Ovary (tissue), 9 donors: ENCODE measurements around the gene CCDC71. TPM values are rescaled to one million over a fixed set of nuclear protein-coding genes. Genes with fewer than 3 reads are reported as not detected.

Source experiments
- DNase-seq, 5 donors: peaks; one replicate each; pipeline ENCODE4 v3.0.0-alpha.2; 2019 to 2020
- H3K27ac ChIP-seq, 2 donors: fragments of 200-600 bp; one replicate each; pipeline versions ENCODE4 v1.5.1 to v1.8.0; 2019 to 2022
- H3K27me3 ChIP-seq: fragments of 200-600 bp; one replicate; pipeline ENCODE4 v1.8.0; 2022
- H3K36me3 ChIP-seq: fragments of 200-600 bp; sonication (generic); one replicate; pipeline ENCODE4 v1.5.1; 2019
- H3K4me1 ChIP-seq: one replicate; pipeline ENCODE4 v1.8.1; 2013; ENCODE audit warnings: mild to moderate bottlenecking, moderate library complexity; ENCODE audit not compliant: insufficient read depth
- H3K4me3 ChIP-seq: fragments of 200-600 bp; sonication (generic); one replicate; pipeline ENCODE4 v1.5.1; 2017
- H3K9me3 ChIP-seq, 2 donors: fragments of 200-600 bp in 1 of 2; sonication (generic) in 1 of 2; one replicate each; pipeline versions ENCODE4 v1.5.1 to v1.8.1; 2013 to 2019; ENCODE audit warnings: mild to moderate bottlenecking in 1 of 2, moderate library complexity in 1 of 2
- EP300 ChIP-seq: sonication (generic); formaldehyde crosslinking; IDR thresholded peaks from one replicate; pipeline ENCODE4 v1.6.1; 2017; ENCODE audit warnings: antibody characterized with exemption
- POLR2A ChIP-seq: fragments of 450-650 bp; IDR thresholded peaks from one replicate; pipeline ENCODE4 v1.6.1; 2017; ENCODE audit warnings: antibody characterized with exemption, mild to moderate bottlenecking, moderate library complexity
- WGBS, 3 donors: extraction: QIAGEN DNeasy Blood & Tissue Kit in 1 of 3; methylation state at CpG; one replicate each; pipeline versions ENCODE4 v1.1.5 to v1.1.7; 2013 to 2017; 5-methylcytosine and 5-hydroxymethylcytosine counted together
- intact Hi-C, 4 donors: fragments of 100-400 bp; cut with DNase I; formaldehyde crosslinking; loops; one replicate each; pipeline versions ENCODE4 v1.11.0 to v1.15.1; 2022 to 2023
- polyA plus RNA-seq, 2 donors: library from polyadenylated mRNA; stranded (reverse); fragments of 200-250 nt in 1 of 2; fragments of 350-450 nt in 1 of 2; fragmentation: Illumina TruSeq in 1 of 2; extraction: RNeasy Lipid Tissue Mini Kit (QIAGEN cat#74804) in 1 of 2; gene quantifications; one replicate each; pipeline ENCODE4 v1.2.3, GENCODE V29; 2013 to 2014
- total RNA-seq, 7 donors: library from RNA; depleted of rRNA in 2 of 7; stranded (reverse); fragments of >200 nt in 2 of 7; fragmentation: NEBNext Ultra II Directional in 3 of 7; extraction: Animal tissue kit (Norgen Biotek cat#: 25700) in 3 of 7; gene quantifications; one replicate each; pipeline versions ENCODE4 v1.1.0 to v1.2.4, GENCODE V29; 2016 to 2023
- TF ChIP-seq, protein P1 (sequence below), 3 donors: fragments of 450-650 bp in 2 of 3; fragments of 200-600 bp in 1 of 3; IDR thresholded peaks; one replicate each; pipeline versions ENCODE4 v1.5.1 to v1.8.0; 2016 to 2022; ENCODE audit warnings: antibody characterized with exemption in 3 of 3, mild to moderate bottlenecking in 1 of 3
- donor health status: DM: no; HTN: no; CAD: no; lungs with moderate emphysema.
- donor health status: DM: no; HTN: no; CAD: no.
- donor health status: Bipolar disorder and iron deficiency.
- donor health status: DM: yes; HTN: yes; CAD: no.
- donor health status: DM: no; HTN: no; CAD: no.
- donor health status: DM: yes; HTN: yes; CAD: no.

The CCDC71 gene
- total and polyA plus RNA-seq, 9 donors = 6.9 to 39.0 (median 30.9) TPM

DNA sequence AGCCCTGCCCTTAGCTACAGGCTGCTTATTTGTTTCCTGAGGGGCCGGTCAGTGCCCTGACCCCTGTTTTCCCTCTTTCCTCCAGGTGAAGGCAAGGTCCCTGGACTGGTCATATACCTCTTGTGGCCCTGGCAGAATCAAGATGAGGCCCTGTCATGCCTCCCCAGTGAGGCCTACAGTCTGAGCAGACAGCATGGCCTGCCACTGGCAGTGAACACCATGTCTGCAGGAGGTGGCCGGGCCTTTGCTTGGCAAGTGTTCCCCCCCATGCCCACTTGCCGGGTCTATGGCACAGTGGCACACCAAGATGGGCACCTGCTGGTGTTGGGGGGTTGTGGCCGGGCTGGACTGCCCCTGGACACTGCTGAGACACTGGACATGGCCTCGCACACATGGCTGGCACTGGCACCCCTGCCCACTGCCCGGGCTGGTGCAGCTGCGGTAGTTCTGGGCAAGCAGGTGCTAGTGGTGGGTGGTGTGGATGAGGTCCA, 6.5 kb upstream of the CCDC71 start:
- 3 to 19% (median 16%) methylated on average over 5 to 7 of the region's 7 CpGs for WGBS, 3 donors
- Histone ChIP-seq H3K27me3 (no peaks in the 10 kb centered on the region), H3K36me3 (no peaks in the 10 kb centered on the region), H3K4me1 (peaks cover 14% of the 10 kb centered on the region), H3K27ac (peak overlapping the region; percentile 75 to 89), H3K4me3 (peak overlapping the region; percentile 72), H3K9me3 (no peaks in the 10 kb centered on the region)
- TF ChIP-seq EP300 (no peak), POLR2A (no peak)
- TF ChIP-seq, protein P1, sequence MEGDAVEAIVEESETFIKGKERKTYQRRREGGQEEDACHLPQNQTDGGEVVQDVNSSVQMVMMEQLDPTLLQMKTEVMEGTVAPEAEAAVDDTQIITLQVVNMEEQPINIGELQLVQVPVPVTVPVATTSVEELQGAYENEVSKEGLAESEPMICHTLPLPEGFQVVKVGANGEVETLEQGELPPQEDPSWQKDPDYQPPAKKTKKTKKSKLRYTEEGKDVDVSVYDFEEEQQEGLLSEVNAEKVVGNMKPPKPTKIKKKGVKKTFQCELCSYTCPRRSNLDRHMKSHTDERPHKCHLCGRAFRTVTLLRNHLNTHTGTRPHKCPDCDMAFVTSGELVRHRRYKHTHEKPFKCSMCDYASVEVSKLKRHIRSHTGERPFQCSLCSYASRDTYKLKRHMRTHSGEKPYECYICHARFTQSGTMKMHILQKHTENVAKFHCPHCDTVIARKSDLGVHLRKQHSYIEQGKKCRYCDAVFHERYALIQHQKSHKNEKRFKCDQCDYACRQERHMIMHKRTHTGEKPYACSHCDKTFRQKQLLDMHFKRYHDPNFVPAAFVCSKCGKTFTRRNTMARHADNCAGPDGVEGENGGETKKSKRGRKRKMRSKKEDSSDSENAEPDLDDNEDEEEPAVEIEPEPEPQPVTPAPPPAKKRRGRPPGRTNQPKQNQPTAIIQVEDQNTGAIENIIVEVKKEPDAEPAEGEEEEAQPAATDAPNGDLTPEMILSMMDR (IDR thresholded peaks at IDR 0.05) = no peak
- intact Hi-C loops = loop anchor here (5.0 to 10.0 kb wide), 4 partner anchors 102 to 272 kb away; partner anchors contain the start of genes C3orf62 (in 4 of the 4) and USP4 (in 1 of the 4)
- DNase-seq = peak in 4 of 5 donors; percentile 33 to 50 (median 47)

GRCh38 chr3:49171775-49172500, 5.8 kb upstream of the CCDC71 start:
- intact Hi-C loops = loop anchor here (5.0 to 10.0 kb wide), 4 partner anchors 103 to 273 kb away; partner anchors contain the start of genes C3orf62 (in 4 of the 4) and USP4 (in 1 of the 4)
- DNase-seq = no peak
- H3K27me3 ChIP-seq = no peaks in the 10 kb centered on the region
- peaks cover 14% of the 10 kb centered on the region for H3K4me1 ChIP-seq
- H3K36me3 ChIP-seq = no peaks in the 10 kb centered on the region
- H3K4me3 ChIP-seq = peak overlapping the region; percentile 72
- H3K9me3 ChIP-seq = no peaks in the 10 kb centered on the region
- H3K27ac ChIP-seq = peak overlapping the region; percentile 75 to 89
- 4 to 5% (median 5%) methylated on average over 7 of the region's 7 CpGs for whole genome bisulfite sequencing, 3 donors
- TF ChIP-seq POLR2A (no peak), EP300 (no peak)
- TF ChIP-seq, protein P1 (IDR thresholded peaks at IDR 0.05) = no peak

DNA sequence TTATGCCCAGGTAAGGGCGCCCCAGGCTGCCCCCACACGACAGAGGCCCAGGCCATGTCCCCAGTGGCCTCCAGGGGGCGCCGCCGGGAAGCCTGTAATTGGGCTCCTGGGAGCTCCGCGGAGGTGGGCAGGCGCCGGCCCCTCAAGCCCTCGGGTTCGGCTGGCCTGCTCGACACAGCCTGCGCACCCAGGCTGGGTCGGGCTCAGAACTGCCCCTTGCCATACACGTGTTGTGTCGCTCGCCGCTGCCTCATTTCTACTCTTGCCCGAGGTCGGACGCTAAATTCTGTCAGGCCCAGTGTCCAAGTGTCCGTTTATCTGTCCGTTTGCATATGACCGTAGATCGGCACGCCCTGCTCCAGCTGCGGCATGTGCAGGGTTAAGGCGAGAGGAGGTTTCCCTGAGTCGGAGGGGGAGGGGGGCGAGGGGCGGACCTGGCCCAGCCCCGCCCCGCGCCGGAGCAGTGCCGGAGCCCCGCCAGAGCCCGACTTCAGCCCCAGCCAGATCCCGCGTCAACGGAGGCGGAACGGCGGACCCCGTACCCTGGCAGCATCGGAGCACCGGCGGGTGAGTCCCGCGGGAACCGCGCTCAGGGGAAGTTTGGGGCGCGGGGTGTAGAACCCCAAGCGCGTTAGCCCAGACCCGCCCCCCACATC, 5.1 kb upstream of the CCDC71 start, which contains the start of gene KLHDC8B:
TSS of gene KLHDC8B (plus strand) at position 480 of the 656 bp plus-strand sequence. CDS start 1,172 bp downstream, outside the sequence.
- peak within 1 kb of the TSS; percentile 75 to 89 for H3K27ac ChIP-seq
- 0 to 1% (median 0%) methylated on average over 28 to 57 of the region's 57 CpGs for WGBS, 3 donors
- no peaks in the 10 kb centered on the region for H3K9me3 ChIP-seq
- TF ChIP-seq POLR2A (peak; percentile 68), EP300 (no peak)
- TF ChIP-seq, protein P1 (IDR thresholded peaks at IDR 0.05) = peak; percentile 76 to 95 (median 94)
- intact Hi-C loops = loop anchor here (5.0 to 10.0 kb wide), 4 partner anchors 104 to 274 kb away; partner anchors contain the start of genes C3orf62 (in 4 of the 4) and USP4 (in 1 of the 4)
- DNase-seq = peak; percentile 90 to 93 (median 91)
- peak within 1 kb of the TSS; percentile 72 for H3K4me3 ChIP-seq
- H3K27me3 ChIP-seq = no peaks in the 10 kb centered on the region
- H3K4me1 ChIP-seq = peaks cover 14% of the 10 kb centered on the region
- no peaks in the 10 kb centered on the region for H3K36me3 ChIP-seq

GRCh38 chr3:49170744-49171118, 4.6 kb upstream of the CCDC71 start:
- Histone ChIP-seq H3K27ac (peak overlapping the region; percentile 75 to 89), H3K9me3 (no peaks in the 10 kb centered on the region), H3K27me3 (no peaks in the 10 kb centered on the region), H3K4me1 (peaks cover 14% of the 10 kb centered on the region), H3K36me3 (no peaks in the 10 kb centered on the region), H3K4me3 (peak overlapping the region; percentile 72)
- no peak for DNase-seq
- intact Hi-C loops = loop anchor here (5.0 to 10.0 kb wide), 4 partner anchors 104 to 274 kb away; partner anchors contain the start of genes C3orf62 (in 4 of the 4) and USP4 (in 1 of the 4)
- 2 to 8% (median 7%) methylated on average over 1 of the region's 1 CpG for WGBS, 3 donors
- TF ChIP-seq EP300 (no peak), POLR2A (no peak)
- TF ChIP-seq, protein P1 (IDR thresholded peaks at IDR 0.05) = no peak
